Activated CD8-positive, alpha-beta memory T cell treated with anti-CD3 and anti-CD28 coated beads for 24 hours (primary cell): ENCODE data around the gene MAPK9.
"Not testable (repeated sequence)": the region's sequence is repeated elsewhere in the genome, so short reads cannot be mapped to it uniquely, and the experiment has no call there.

Source experiments
- DNase-seq: peaks from one replicate; pipeline ENCODE4 v3.0.0-alpha.2; 2020

MAPK9 gene

DNA sequence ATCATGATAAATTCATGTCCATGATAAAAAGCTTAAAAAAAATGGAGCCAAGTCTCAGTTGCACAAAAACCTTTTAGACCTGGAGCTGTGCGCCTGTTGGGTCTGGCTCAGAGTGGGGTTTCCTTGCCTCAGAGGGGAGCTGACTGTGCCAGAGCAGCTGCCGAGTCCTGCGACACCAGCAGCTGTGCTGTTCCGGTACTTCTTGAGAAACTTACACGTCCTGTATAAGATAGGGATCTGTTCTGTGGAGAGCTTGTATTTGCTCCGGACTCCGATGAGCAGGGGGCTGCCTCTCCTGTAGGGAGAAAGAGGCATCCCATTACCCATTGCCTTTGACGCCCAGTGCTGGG is 32.7 kb upstream of the MAPK9 start:
- DNase-seq = no peak

DNA sequence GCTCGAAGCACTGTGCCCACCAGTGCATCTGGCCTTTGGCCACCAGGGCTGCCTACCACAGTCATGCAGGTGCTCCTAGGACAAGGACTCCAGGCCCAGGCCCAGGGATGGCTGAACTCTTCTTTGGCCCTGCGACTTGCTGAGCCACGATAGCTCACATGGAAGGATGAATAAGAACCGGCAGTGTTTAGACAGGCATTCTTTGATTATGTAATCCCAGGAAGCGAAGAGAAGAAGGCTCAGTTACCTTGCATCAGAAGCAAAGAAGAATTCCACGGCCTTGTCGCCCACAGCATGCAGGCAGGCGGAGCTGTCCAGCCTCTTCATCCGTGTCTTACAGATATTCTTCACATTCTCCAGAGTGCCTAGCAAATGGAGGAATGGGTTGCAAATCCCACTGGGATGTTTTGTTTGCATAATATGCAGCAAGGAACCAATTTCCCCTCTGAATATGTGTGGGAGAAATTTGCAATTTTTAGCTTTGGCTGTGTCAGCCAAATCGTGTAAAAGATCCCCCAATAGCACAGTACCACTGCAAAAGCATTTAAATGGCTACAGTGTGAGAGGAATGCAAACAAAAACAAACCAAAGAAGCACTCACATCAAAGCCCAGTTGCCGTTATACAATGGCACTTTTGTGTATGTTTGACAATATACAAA is 32.2 kb upstream of the MAPK9 start:
- no peak for DNase-seq

- DNase-seq = no peak
Observed at GRCh38 chr5:180323160-180323559, 31.3 kb upstream of the MAPK9 start.

DNA sequence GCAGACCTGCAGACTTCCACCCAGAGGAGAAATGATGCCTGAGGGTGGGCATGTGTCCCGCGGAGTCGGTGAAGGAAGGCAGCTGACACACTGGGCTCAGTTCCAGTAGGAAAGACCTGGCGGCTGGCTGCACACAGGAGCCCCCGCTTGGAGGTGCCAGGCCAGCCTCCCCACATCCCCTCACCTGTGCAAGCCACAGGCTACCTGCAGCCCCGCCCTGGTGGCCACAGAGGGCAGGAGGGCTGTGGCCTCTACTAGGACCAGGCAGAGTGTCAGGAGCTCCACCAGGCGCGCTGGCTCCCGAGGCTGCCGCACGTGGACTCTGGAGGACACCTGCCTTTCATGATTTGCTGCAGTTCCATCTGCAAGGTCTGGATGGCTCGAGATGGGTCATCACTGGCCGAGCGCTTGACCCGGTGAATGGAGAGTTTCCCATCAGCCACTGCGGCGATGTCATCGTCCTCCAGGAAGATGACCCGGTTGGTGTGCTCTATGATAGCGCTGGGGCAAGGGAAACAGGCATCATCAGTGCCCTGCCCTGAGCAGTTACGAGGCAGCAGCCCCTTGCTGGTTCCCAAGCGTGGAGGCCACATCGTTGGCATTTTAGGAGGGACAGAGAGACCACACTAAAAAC is 26.7 kb upstream of the MAPK9 start:
- no peak for DNase-seq

- no peak for DNase-seq
Observed at GRCh38 chr5:180316586-180316985, 24.7 kb upstream of the MAPK9 start.

DNA sequence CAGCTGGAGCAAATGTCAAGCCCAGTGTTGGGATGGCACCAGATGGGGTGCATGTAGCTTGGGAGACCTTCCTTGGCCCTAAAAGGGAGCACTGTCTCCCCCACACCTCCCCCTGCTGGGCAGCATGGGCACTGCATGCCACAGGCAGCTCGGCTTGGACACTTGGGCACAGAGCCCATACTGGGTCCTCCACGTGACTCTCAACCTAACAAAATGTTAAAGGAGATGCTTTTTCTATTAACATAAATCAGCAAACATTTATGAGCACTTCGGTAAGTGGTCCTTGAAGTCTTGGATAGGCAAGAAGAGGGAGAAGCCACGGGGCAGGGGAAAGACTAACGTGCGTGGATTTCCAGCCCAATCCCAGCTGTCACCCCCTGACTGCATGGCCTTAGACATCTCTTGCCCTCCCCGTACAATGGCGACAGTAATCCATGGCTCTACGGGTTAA is 23.9 kb upstream of the MAPK9 start:
- peak; percentile 91 for DNase-seq

- DNase-seq = no peak
Observed at GRCh38 chr5:180313677-180314505, 22.0 kb upstream of the MAPK9 start.

- no peak for DNase-seq
Observed at GRCh38 chr5:180311216-180311615, 19.3 kb upstream of the MAPK9 start.

DNA sequence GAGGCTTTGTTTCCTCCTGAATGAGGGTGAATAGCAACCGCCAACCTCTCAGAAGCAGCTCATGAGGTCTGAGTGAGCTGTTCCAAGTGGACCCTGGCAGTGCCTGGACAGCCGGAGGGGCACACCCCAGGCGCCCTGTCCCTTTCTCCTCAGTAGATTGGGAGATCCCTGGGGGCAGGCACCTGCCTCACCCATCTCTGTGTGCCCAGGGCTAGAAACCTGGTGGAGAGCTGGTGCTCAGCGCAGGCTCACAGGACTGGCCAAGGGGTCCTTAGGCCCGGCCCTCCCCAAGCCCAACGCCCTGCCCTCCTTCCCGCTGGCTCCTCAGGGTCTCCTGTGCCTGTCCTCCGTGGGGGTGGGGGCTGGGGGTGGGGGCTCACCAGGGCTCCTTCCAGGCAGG is 14.9 kb upstream of the MAPK9 start:
- no peak for DNase-seq

DNA sequence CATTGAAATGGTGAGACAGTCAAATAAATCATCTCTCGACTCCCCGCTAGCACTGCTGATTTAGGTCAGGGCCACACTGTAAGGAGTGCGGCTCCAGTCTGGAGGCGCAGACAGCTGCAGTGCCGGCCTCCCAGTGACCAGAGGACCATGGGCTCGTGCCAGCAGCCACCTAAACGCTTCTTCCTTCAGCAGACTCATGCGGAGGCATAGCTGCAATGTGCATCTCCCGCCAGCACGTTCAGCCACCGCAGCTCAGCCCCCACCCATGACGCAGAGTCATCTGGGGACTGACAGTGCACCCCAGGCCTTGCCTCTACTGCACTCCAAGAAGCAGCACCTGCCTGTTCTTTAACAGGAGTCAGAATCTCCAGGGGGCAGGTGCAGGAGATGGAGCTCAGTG is 13.6 kb upstream of the MAPK9 start:
- no peak for DNase-seq

- no peak for DNase-seq
Observed at GRCh38 chr5:180304431-180305375, 12.8 kb upstream of the MAPK9 start.

DNA sequence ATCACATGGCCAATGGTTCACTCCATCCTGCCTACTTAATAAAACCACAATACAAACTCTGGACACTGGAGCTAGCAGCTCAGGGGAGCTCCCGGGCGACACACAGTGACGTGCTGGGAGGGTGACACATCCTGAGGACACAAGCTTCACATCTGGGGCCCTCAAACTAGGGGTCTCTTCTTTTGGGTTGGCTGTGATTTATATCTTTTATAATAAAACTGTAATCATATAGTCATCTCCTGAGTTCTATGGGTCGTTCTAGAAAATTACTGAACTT is 12.1 kb upstream of the MAPK9 start:
- no peak for DNase-seq

DNA sequence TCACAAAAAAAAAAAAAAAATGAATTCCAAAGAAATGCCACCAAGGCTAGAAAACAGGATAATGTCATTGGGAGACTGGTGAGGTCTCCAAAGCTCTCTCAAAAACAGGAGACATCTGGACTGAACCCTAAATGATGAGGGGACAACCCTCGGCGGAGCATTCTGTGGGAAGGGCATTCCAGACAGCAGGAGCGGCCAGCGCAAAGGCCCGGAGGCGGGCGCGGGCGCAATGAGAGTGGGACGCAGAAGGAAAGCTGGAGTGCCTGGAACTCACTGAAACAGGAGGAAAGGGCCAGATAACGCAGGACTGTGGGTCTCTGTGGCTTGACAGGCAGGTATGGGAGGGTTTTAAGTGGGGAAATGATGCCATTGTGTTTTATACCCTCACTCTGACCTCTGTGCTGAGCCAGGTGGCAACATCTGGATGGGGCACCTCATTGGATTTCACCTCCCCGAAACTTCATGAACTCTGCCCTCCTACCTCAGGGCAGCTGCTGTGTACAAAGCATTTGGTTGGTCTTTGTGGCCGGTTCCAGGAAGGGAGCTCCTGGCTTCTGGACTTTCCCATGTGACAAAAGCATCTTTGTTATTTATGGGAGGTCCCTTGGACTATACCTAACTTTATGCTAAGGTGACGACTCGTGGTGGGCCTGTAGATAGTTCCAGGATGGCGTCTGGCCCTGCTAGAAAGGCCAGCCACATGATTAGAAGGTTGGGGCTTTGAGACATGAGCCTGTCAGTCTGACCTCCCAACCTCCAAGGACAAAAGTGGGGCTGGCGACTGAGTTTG is 11.5 kb upstream of the MAPK9 start:
- DNase-seq = no peak

DNA sequence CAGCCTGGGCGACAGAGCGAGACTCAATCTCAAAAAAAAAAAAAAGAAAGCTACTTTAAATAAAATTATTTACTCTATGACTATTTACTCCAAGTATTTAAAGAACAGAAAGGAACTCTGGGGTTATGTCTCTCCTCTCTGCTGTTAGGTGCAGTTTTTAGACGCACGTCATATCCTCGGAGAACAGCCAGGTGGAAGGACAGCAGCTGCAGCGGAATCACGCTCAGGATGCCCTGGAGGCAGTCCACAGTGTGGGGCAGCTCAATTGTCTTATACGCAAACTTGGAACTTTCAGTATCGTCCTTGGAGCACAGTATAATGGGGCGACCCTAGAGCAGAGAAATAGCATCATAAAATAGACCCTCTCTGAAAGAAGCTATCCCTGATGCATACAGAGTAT is 10.4 kb upstream of the MAPK9 start:
- no peak for DNase-seq

DNA sequence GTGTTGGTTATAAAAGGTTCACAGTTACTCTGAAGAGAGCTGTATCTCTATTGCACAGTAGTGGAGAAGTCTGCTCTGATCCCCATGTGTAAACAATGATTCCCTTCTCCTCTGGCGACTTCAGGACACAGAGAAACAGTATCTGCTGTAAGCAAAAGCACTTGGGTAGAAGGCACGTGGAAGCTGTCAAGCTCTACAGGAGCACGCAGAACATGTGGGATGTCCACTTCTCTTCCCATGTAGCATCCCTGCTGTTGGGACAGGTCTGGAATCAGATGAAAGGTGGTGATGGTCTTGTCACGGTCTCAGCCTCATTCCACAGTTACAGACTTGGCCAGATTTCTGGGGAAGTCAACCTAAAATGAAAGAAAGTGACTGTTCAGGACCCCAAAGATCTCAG is 9.4 kb upstream of the MAPK9 start:
- DNase-seq = no peak

- DNase-seq = no peak
Observed at GRCh38 chr5:180299526-180299925, 7.6 kb upstream of the MAPK9 start.

DNA sequence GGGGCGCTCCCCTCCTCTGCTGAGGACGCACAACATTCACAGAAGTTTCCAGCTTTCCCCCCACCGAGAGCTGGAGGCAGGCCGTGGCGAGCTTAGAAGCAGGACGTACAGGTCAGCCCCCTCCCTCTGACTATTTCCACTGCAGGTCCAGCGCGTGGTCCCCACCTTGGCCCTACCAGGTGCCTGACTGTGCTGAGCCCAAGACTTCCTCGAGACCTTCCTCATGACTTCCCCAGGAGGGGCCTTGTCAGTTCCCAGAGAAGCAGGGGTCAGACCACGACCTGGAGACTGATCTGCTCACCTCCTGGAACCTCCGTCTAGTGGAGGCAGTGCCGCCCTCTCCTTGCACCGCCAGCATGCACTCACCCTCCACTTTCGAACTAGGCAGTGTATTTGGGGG is 7.1 kb upstream of the MAPK9 start:
- DNase-seq = not testable (repeated sequence)

DNA sequence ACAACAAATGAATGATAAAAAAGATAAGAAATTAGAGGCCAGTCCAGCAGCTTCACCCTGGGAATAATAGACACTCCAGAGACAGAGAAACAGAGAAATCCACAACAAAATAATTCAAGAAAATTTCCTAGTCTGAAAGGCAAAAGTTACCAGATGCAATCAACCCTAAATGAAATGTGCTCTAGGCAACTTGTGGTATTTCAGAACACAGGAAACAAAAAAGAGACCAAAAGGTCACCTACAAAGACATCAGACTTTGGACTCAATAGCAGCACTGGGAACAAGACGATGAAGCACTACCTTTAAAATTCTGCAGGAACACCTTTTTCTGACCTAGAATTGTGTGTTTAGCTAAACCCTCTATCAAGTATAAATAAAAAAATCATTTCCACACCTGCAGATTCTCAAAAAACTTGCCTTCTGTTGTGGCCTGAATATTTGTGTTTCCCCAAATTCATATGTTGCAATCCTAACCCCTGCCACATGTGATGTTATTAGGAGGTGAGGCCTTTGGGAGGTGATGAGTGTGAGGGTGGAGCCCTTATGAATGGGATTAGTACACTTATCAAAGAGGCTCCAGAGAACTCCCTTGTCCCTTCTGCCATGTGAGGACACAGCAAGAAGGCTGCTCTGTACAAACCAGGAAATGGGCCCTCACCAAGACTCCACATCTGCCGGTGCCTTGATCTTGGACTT is 5.9 kb upstream of the MAPK9 start:
- no peak for DNase-seq

- DNase-seq = no peak
Observed at GRCh38 chr5:180296771-180297170, 4.9 kb upstream of the MAPK9 start.

- no peak for DNase-seq
Observed at GRCh38 chr5:180294913-180295555, 3.2 kb upstream of the MAPK9 start.

DNA sequence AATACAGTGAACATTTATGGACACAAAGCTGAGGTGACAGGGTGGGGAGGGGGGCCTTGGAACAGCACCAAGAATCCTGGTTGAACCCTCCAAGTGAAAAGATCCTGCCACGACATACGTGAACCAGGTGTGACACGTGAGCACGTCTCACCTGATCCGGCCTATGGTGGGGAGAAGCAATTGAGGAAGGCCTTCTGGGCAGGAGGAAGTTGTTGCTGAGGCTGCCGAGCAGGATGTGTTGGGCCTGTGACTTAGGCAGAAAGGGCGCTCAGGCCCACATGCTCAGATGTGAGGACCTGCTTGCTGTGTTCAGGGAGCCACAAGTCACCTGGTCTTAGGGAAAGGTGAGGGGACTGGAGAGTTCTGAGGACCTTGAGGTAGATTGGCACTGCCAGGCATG is 2.5 kb upstream of the MAPK9 start:
- peak; percentile 49 for DNase-seq
